Neural cell (in vitro differentiated cells): ENCODE measurements around the gene AMOTL2. TPM values are rescaled to one million over a fixed set of nuclear protein-coding genes. Genes with fewer than 3 reads are reported as not detected.

Source experiments
- H2AFZ ChIP-seq: fragments of 200-600, 300-800 bp; sonication (generic), shearing (Covaris generic); 2 replicates; pipeline ENCODE4 v1.6.0; 2014; ENCODE audit warnings: low read depth, mild to moderate bottlenecking, antibody characterized with exemption, low read length, moderate library complexity
- H3F3A ChIP-seq: fragments of 200-600 bp; shearing (Covaris generic); 2 replicates; pipeline ENCODE4 v1.6.1; 2016; ENCODE audit warnings: mild to moderate bottlenecking, moderate library complexity, mixed read lengths, antibody characterized with exemption, low read length; ENCODE audit not compliant: insufficient read depth, poor library complexity, severe bottlenecking
- H3K27ac ChIP-seq: fragments of 200-600, 300-800 bp; sonication (generic), shearing (Covaris generic); 2 replicates; pipeline ENCODE4 v1.5.1; 2014; ENCODE audit warnings: mild to moderate bottlenecking, low read length, moderate library complexity
- H3K27me3 ChIP-seq: fragments of 300-800, 200-600 bp; sonication (generic), shearing (Covaris generic); 2 replicates; pipeline ENCODE4 v1.6.0; 2014; ENCODE audit warnings: mild to moderate bottlenecking, low read depth, low read length, moderate library complexity; ENCODE audit not compliant: insufficient read depth
- H3K36me3 ChIP-seq: fragments of 300-800, 200-600 bp; sonication (generic), shearing (Covaris generic); 2 replicates; pipeline ENCODE4 v1.5.1; 2014; ENCODE audit warnings: mild to moderate bottlenecking, antibody characterized with exemption, low read length, moderate library complexity; ENCODE audit not compliant: insufficient read depth
- H3K4me2 ChIP-seq: fragments of 300-800, 200-600 bp; sonication (generic), shearing (Covaris generic); 2 replicates; pipeline ENCODE4 v1.6.0; 2014; ENCODE audit warnings: mild to moderate bottlenecking, low read length
- H3K4me3 ChIP-seq: fragments of 300-800, 200-600 bp; sonication (generic), shearing (Covaris generic); 2 replicates; pipeline ENCODE4 v1.5.1; 2014; ENCODE audit warnings: mild to moderate bottlenecking, low read length, moderate library complexity
- H3K79me2 ChIP-seq: fragments of 200-600 bp; shearing (Covaris generic); replicated peaks from 2 replicates; pipeline ENCODE4 v1.6.0; 2014; ENCODE audit warnings: mild to moderate bottlenecking, low read length, moderate library complexity; ENCODE audit not compliant: insufficient read depth
- H3K9ac ChIP-seq: fragments of 300-800, 200-600 bp; sonication (generic), shearing (Covaris generic); 2 replicates; pipeline ENCODE4 v1.6.1; 2016; ENCODE audit warnings: mild to moderate bottlenecking, low read length, mixed read lengths
- H3K9me2 ChIP-seq: fragments of 200-600 bp; shearing (Covaris generic); 2 replicates; pipeline ENCODE4 v1.6.1; 2016; ENCODE audit warnings: mild to moderate bottlenecking, low read length, mixed read lengths; ENCODE audit not compliant: insufficient read depth
- H3K9me3 ChIP-seq: fragments of 200-600, 300-800 bp; sonication (generic), shearing (Covaris generic); 2 replicates; pipeline ENCODE4 v1.6.1; 2016; ENCODE audit warnings: mild to moderate bottlenecking, mixed run types, low read length, moderate library complexity, mixed read lengths
- H4K20me1 ChIP-seq: fragments of 200-600 bp; shearing (Covaris generic); 2 replicates; pipeline ENCODE4 v1.6.1; 2016; ENCODE audit warnings: mild to moderate bottlenecking, mixed run types; ENCODE audit not compliant: insufficient read depth
- CTCF ChIP-seq: fragments of 450-650 bp; IDR thresholded peaks from 2 replicates; pipeline ENCODE4 v1.5.1; 2014; ENCODE audit warnings: antibody characterized with exemption, mild to moderate bottlenecking, moderate library complexity; ENCODE audit not compliant: poor library complexity, severe bottlenecking
- EP300 ChIP-seq: fragments of 450-650 bp; conservative IDR thresholded peaks from 2 replicates; pipeline ENCODE4 v1.6.1; 2014; ENCODE audit warnings: antibody characterized with exemption, mild to moderate bottlenecking, moderate library complexity; ENCODE audit not compliant: poor library complexity, severe bottlenecking
- EZH2 ChIP-seq: fragments of 200-600, 300-800 bp; shearing (Covaris generic), sonication (generic); IDR thresholded peaks from 2 replicates; pipeline ENCODE4 v1.6.1; 2014; ENCODE audit warnings: antibody characterized with exemption, low read length, borderline replicate concordance, mild to moderate bottlenecking; ENCODE audit not compliant: insufficient read depth, poor library complexity, severe bottlenecking
- MXI1 ChIP-seq: fragments of 450-650 bp; conservative IDR thresholded peaks from 2 replicates; pipeline ENCODE4 v1.6.1; 2014; ENCODE audit warnings: antibody characterized with exemption, mild to moderate bottlenecking; ENCODE audit not compliant: poor library complexity, severe bottlenecking
- POLR2AphosphoS5 ChIP-seq: IDR thresholded peaks from 2 replicates; pipeline ENCODE4 v1.6.1; 2012
- RAD21 ChIP-seq: fragments of 450-650 bp; conservative IDR thresholded peaks from 2 replicates; pipeline ENCODE4 v1.6.1; 2014; ENCODE audit warnings: antibody characterized with exemption, mild to moderate bottlenecking, moderate library complexity
- SMC3 ChIP-seq: fragments of 450-650 bp; conservative IDR thresholded peaks from 2 replicates; pipeline ENCODE4 v1.6.1; 2014; ENCODE audit warnings: antibody characterized with exemption, mild to moderate bottlenecking, moderate library complexity; ENCODE audit not compliant: poor library complexity
- TAF1 ChIP-seq: IDR thresholded peaks from 2 replicates; pipeline ENCODE4 v1.6.1; 2012; ENCODE audit warnings: low read depth
- polyA plus RNA-seq: library from polyadenylated mRNA; depleted of rRNA; stranded (reverse); fragments of >200 nt; gene quantifications from 2 replicates; pipeline ENCODE4 v1.2.3, GENCODE V29; 2014
- TF ChIP-seq, protein P1 (sequence below): IDR thresholded peaks from 2 replicates; pipeline ENCODE4 v1.6.1; 2012; ENCODE audit warnings: borderline replicate concordance

The AMOTL2 gene
- polyA plus RNA-seq, 1 donor from 2014 or later = 30.1 TPM

- TF ChIP-seq CTCF (no peak), TAF1 (no peak), RAD21 (no peak), SMC3 (no peak), POLR2AphosphoS5 (no peak), EZH2 (no peak), MXI1 (no peak), EP300 (no peak)
- TF ChIP-seq, protein P1, sequence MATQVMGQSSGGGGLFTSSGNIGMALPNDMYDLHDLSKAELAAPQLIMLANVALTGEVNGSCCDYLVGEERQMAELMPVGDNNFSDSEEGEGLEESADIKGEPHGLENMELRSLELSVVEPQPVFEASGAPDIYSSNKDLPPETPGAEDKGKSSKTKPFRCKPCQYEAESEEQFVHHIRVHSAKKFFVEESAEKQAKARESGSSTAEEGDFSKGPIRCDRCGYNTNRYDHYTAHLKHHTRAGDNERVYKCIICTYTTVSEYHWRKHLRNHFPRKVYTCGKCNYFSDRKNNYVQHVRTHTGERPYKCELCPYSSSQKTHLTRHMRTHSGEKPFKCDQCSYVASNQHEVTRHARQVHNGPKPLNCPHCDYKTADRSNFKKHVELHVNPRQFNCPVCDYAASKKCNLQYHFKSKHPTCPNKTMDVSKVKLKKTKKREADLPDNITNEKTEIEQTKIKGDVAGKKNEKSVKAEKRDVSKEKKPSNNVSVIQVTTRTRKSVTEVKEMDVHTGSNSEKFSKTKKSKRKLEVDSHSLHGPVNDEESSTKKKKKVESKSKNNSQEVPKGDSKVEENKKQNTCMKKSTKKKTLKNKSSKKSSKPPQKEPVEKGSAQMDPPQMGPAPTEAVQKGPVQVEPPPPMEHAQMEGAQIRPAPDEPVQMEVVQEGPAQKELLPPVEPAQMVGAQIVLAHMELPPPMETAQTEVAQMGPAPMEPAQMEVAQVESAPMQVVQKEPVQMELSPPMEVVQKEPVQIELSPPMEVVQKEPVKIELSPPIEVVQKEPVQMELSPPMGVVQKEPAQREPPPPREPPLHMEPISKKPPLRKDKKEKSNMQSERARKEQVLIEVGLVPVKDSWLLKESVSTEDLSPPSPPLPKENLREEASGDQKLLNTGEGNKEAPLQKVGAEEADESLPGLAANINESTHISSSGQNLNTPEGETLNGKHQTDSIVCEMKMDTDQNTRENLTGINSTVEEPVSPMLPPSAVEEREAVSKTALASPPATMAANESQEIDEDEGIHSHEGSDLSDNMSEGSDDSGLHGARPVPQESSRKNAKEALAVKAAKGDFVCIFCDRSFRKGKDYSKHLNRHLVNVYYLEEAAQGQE = no peak
- Histone ChIP-seq H3K27ac (no peak overlapping the region), H3K9ac (no peak overlapping the region), H3K9me3 (no peaks in the 10 kb centered on the region), H2AFZ (no peak overlapping the region), H3K36me3 (peaks cover 5% of the 10 kb centered on the region), H3K79me2 (peaks cover 40% of the 10 kb centered on the region), H3K9me2 (no peaks in the 10 kb centered on the region), H3K4me3 (no peak overlapping the region), H3K4me2 (no peak overlapping the region), H3K27me3 (no peaks in the 10 kb centered on the region), H4K20me1 (no peaks in the 10 kb centered on the region), H3F3A (no peaks in the 10 kb centered on the region)
Observed at GRCh38 chr3:134370611-134371531, 3.4 kb downstream of the AMOTL2 start.

DNA sequence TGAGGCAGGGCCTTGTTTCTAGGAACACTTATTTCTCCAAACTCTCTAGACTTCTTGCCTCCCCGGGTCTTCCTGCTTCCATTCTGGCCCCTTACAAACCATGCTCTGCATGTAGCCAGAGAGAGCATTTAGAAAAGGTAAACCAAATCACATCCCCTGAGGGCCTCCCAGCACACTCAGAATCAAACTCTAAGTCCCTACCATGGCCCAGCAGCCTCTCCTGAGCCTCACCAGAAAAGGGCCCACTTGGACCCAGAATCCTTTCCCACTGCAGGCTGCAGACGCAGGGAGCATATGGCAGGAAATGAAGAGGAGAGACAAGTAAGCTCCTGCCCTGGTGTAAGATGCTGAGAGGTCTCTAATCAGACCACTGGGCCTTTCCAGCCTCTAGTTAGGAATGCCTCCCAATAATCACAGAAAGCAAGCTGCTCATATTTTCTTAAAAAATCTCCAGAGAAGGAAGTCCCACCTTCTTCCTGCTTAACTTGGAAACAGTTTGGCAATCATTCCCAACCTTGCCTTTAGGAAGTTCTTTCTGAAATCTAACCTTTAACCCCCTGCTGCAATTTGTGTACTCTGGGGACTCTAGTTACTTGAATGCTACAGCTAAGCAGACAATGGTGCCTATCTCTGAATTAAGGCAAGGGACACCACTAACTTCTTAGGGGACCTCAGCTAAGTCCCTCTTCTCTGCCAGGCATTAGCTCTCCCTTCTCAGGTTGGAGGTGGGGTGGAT, 4.2 kb downstream of the AMOTL2 start:
- no peaks in the 10 kb centered on the region for H3K9me2 ChIP-seq
- no peak overlapping the region for H3K4me2 ChIP-seq
- peaks cover 40% of the 10 kb centered on the region for H3K79me2 ChIP-seq
- TF ChIP-seq MXI1 (no peak), CTCF (no peak), TAF1 (no peak), EP300 (no peak), RAD21 (no peak), POLR2AphosphoS5 (no peak), SMC3 (no peak), EZH2 (no peak)
- TF ChIP-seq, protein P1 = no peak
- H4K20me1 ChIP-seq = no peaks in the 10 kb centered on the region
- H2AFZ ChIP-seq = no peak overlapping the region
- H3F3A ChIP-seq = no peaks in the 10 kb centered on the region
- no peaks in the 10 kb centered on the region for H3K27me3 ChIP-seq
- H3K9me3 ChIP-seq = no peaks in the 10 kb centered on the region
- H3K27ac ChIP-seq = no peak overlapping the region
- no peak overlapping the region for H3K4me3 ChIP-seq
- H3K9ac ChIP-seq = no peak overlapping the region
- peaks cover 5% of the 10 kb centered on the region for H3K36me3 ChIP-seq
